ENCODE results near the gene DDX10. TPM values are rescaled to one million over a fixed set of nuclear protein-coding genes. Genes with fewer than 3 reads are reported as not detected.

Gene DDX10
- total and polyA plus RNA-seq, 2 of the 8 experiments (the other 6 are each of a cell fraction or from before 2014, with no cell fraction given) = 49.2 to 52.2 TPM

- no peak overlapping the region for H2BK5ac ChIP-seq (ENCODE audit: low read depth, low read length)
- no peak for DNase-seq (ENCODE audit: low read depth in 1 of 2, low spot score in 2 of 2)
- H2AK5ac ChIP-seq (ENCODE audit: low read depth, low read length) = no peak overlapping the region
- H3K27me3 ChIP-seq (replicated peaks in 1 of 4; ENCODE audit: control insufficient read depth in 3 of 4, extremely low read depth in 1 of 4, insufficient read depth in 3 of 4, low read length in 3 of 4) = no peaks in the 10 kb centered on the region
- H3K18ac ChIP-seq (ENCODE audit: extremely low read depth, low read length) = no peak overlapping the region
- peaks cover 0 to 6% (median 0%) of the 10 kb centered on the region in 4 experiments; a peak in 2 of 7 replicates for H3K4me1 ChIP-seq (replicated peaks in 1 of 4; ENCODE audit: control insufficient read depth in 3 of 4, insufficient read depth in 4 of 4, low read length in 3 of 4)
- H3K14ac ChIP-seq (ENCODE audit: insufficient read length) = no peak overlapping the region
- TF ChIP-seq HDAC2 (IDR thresholded peaks at IDR 0.05; ENCODE audit: borderline replicate concordance in 1 of 2, low read depth in 2 of 2, low read length in 2 of 2) = no peak
- TF ChIP-seq RAD21 (IDR thresholded peaks at IDR 0.05 in 1 of 2, conservative IDR thresholded peaks at IDR 0.05 in 1 of 2; ENCODE audit: low read depth in 2 of 2, low read length in 2 of 2) = no peak
- TF ChIP-seq PHF8 (conservative IDR thresholded peaks at IDR 0.05; ENCODE audit: low read depth, low read length) = no peak
- no peak for TF ChIP-seq JUND (IDR thresholded peaks at IDR 0.05; ENCODE audit: low read length)
- TF ChIP-seq CBX5 (IDR thresholded peaks at IDR 0.05; ENCODE audit: low read depth, low read length) = no peak
- TF ChIP-seq TBP (IDR thresholded peaks at IDR 0.05; ENCODE audit: low read depth, low read length) = no peak
- TF ChIP-seq E2F6 (IDR thresholded peaks at IDR 0.05) = no peak
- no peak for TF ChIP-seq KDM1A (IDR thresholded peaks at IDR 0.05; ENCODE audit: borderline replicate concordance, low read length)
- TF ChIP-seq SIX5 (IDR thresholded peaks at IDR 0.05; ENCODE audit: low read depth, low read length) = no peak
- H3K4me2 ChIP-seq (ENCODE audit: insufficient read depth in 1 of 2, low read depth in 2 of 2, low read length in 2 of 2) = no peak overlapping the region
- no peaks in the 10 kb centered on the region for H3K36me3 ChIP-seq (ENCODE audit: control insufficient read depth in 2 of 4, insufficient read depth in 4 of 4, low read length in 3 of 4)
- H3K9me3 ChIP-seq (ENCODE audit: insufficient read depth in 2 of 2, low read depth in 1 of 2, low read length in 1 of 2) = no peaks in the 10 kb centered on the region
- H3K9ac ChIP-seq (replicated peaks in 1 of 4; ENCODE audit: extremely low read depth in 1 of 4, low read depth in 3 of 4, low read length in 3 of 4) = no peak overlapping the region
- H3K23me2 ChIP-seq (ENCODE audit: low read depth, low read length) = no peaks in the 10 kb centered on the region
- H4K20me1 ChIP-seq (replicated peaks in 1 of 2; ENCODE audit: control insufficient read depth in 1 of 2, insufficient read depth in 2 of 2, low read length in 2 of 2) = no peaks in the 10 kb centered on the region
- H3K4me3 ChIP-seq (ENCODE audit: extremely low read depth in 1 of 4, insufficient read depth in 2 of 4, low read depth in 3 of 4, low read length in 4 of 4) = no peak overlapping the region
- no peak overlapping the region for H2BK20ac ChIP-seq (ENCODE audit: low read length)
- H3K79me2 ChIP-seq (ENCODE audit: control insufficient read depth in 1 of 2, insufficient read depth in 2 of 2, low read length in 2 of 2) = no peaks in the 10 kb centered on the region
- no peak overlapping the region for H4K8ac ChIP-seq (ENCODE audit: extremely low read depth, insufficient read depth, low read length)
- H4K91ac ChIP-seq (replicated peaks; ENCODE audit: insufficient read length, low read length) = no peak overlapping the region
- CTCF ChIA-PET (ENCODE audit: partially characterized antibody) = interaction anchor here (1.0 kb wide), 1 partner anchor 19 kb away, joined by 3 read pairs; no protein-coding TSS in a partner anchor
- no peak overlapping the region for H3K4ac ChIP-seq (replicated peaks; ENCODE audit: insufficient read length, low read depth, low read length)
- H2BK12ac ChIP-seq (ENCODE audit: low read depth, low read length) = no peak overlapping the region
- FAIRE-seq = no peak
- no peak overlapping the region for H2AFZ ChIP-seq (ENCODE audit: low read length)
- no peak overlapping the region for H3K27ac ChIP-seq (ENCODE audit: low read depth, low read length)
- no peaks in the 10 kb centered on the region for H3K79me1 ChIP-seq (ENCODE audit: low read depth, low read length)
- H3K23ac ChIP-seq (ENCODE audit: insufficient read length) = no peak overlapping the region
- no peak overlapping the region for H3K56ac ChIP-seq (replicated peaks; ENCODE audit: insufficient read length, low read depth, low read length)
- H4K5ac ChIP-seq (ENCODE audit: insufficient read length, low read depth, low read length) = no peak overlapping the region
- H2BK120ac ChIP-seq (replicated peaks; ENCODE audit: low read depth, low read length) = no peak overlapping the region
- POLR2A ChIA-PET (ENCODE audit: partially characterized antibody) = no interaction called here
- H2BK15ac ChIP-seq (ENCODE audit: low read length) = no peak overlapping the region
Measured at GRCh38 chr11:108881131-108881530, 216.3 kb downstream of the DDX10 start.

Data from H1 (cell line).